GM12865 (cell line): Measurements from ENCODE around the gene PSAP.
"Not testable (repeated sequence)": the region's sequence is repeated elsewhere in the genome, so short reads cannot be mapped to it uniquely, and the experiment has no call there.

Source experiments
- DNase-seq: peaks from one replicate; pipeline ENCODE4 v3.0.0; 2010; ENCODE audit warnings: low read depth
- H3K4me3 ChIP-seq: 2 replicates; pipeline ENCODE4 v1.5.1; 2011; ENCODE audit warnings: mild to moderate bottlenecking, low read depth, low read length, control low read depth
- TF ChIP-seq, protein P1 (sequence below): IDR thresholded peaks from 2 replicates; pipeline ENCODE4 v1.5.1; 2011; ENCODE audit warnings: low read length, control low read depth, low read depth, inconsistent platforms; ENCODE audit not compliant: insufficient read depth; ENCODE audit errors: missing control alignments

PSAP gene

DNA sequence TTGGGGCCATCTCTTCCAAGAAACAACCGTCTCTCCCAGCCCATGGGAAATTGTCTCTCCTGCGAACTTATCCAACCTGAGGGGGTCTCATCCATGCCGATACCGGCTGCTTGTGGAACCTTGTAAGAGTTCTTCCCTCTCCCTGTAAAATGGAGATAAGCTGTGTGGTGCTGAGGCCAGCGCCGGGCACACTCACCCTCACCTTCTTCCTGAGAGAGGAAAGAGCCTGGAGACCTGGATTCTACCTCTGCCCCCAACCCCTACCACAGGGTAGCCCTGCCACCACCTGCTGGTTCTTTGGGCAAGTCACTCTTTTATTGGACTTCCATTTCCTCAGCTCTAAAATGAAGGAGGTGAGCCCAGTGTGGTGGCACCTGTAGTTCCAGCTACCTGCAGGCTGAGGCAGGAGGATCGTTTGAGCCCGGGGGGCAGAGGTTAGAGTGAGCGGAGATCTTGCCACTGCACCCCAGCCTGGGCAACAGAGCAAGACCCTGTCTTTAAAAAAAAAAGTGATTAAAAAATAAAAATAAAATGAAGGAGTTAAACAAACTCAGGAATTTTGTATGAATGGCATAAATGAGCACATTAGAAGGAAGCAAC lies 38.4 kb upstream of the PSAP start:
- TF ChIP-seq, protein P1, sequence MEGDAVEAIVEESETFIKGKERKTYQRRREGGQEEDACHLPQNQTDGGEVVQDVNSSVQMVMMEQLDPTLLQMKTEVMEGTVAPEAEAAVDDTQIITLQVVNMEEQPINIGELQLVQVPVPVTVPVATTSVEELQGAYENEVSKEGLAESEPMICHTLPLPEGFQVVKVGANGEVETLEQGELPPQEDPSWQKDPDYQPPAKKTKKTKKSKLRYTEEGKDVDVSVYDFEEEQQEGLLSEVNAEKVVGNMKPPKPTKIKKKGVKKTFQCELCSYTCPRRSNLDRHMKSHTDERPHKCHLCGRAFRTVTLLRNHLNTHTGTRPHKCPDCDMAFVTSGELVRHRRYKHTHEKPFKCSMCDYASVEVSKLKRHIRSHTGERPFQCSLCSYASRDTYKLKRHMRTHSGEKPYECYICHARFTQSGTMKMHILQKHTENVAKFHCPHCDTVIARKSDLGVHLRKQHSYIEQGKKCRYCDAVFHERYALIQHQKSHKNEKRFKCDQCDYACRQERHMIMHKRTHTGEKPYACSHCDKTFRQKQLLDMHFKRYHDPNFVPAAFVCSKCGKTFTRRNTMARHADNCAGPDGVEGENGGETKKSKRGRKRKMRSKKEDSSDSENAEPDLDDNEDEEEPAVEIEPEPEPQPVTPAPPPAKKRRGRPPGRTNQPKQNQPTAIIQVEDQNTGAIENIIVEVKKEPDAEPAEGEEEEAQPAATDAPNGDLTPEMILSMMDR, result no peak
- peak; percentile 24 for DNase-seq
- H3K4me3 ChIP-seq, result peak overlapping the region; percentile 56

DNA sequence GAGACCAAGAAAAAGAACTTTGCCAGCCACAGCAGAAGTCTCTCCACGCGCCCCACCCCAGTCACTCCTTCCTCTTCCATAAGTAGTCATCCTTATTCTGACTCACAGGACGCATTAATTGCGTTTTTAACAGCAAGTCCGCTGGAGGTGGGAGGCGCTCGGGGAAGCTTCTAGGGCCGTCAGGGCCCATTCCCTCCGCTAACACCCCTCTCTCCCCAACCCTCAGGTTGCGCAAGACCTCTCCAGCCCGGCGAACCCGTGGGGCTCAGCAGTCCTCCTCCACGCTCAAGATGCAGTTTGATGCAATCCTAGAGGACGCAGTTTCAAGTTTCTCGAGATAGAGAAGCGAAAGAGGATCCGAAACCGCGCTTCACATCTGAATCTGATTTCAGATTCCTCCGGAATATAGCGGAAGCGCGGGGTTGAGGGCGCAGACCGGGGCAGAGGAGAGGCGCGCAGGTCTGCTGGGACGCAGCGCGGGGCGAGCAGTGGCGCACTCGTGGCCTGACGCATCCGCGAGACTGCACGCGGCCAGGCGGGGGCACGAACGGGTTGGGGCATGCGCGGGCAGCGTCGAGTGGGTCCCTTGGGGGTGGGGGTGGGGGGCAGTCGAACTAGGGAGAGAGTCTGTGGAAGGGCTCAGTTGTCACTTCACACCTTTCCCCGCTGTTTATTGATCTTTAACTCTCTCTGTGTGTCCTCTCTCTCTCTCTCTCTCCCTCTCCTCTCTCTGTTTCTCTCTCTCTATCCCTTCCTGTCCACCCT lies 37.8 kb upstream of the PSAP start:
- TF ChIP-seq, protein P1, result no peak
- H3K4me3 ChIP-seq, result peak overlapping the region; percentile 56
- DNase-seq, result peak; percentile 95

DNA sequence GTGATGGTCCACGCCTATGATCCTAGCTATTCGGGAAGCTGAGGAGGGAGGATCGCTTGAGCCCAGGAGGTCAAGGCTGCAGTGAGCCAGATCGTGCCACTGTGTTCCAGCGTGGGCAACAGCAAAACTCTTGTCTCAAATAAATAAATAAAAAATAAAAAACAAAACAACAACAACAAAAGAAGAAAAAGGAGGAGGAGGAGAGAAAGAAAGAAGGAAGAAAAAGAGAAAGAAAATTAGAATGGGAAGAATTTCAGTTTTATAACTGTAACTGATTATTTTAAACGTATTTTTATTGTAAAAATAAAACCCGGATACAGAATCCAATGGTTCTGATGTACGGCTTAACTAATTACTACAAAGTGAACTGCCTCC lies 37.2 kb upstream of the PSAP start:
- peak overlapping the region; percentile 56 for H3K4me3 ChIP-seq
- no peak for DNase-seq
- TF ChIP-seq, protein P1, result no peak

DNA sequence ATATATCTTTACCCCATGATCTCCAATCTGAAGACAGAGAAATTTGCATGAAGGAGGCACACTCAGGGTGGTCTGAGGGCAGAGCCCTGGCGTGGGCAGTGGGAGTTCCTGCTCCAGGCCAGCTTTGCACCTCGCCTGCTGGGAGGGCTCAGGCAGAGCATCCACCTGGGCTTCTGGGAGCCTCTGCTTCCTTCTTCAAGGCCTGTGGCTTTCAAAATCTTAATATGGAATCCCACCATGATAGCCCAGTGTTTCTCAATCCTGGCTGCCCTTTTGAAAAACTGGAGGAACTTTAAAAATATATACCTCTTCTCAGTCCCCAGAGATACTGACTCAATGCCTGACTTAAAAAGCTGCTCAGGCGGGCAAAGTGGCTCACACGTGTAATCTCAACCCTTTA lies 36.7 kb upstream of the PSAP start:
- TF ChIP-seq, protein P1, result no peak
- no peak for DNase-seq
- no peak overlapping the region for H3K4me3 ChIP-seq

DNA sequence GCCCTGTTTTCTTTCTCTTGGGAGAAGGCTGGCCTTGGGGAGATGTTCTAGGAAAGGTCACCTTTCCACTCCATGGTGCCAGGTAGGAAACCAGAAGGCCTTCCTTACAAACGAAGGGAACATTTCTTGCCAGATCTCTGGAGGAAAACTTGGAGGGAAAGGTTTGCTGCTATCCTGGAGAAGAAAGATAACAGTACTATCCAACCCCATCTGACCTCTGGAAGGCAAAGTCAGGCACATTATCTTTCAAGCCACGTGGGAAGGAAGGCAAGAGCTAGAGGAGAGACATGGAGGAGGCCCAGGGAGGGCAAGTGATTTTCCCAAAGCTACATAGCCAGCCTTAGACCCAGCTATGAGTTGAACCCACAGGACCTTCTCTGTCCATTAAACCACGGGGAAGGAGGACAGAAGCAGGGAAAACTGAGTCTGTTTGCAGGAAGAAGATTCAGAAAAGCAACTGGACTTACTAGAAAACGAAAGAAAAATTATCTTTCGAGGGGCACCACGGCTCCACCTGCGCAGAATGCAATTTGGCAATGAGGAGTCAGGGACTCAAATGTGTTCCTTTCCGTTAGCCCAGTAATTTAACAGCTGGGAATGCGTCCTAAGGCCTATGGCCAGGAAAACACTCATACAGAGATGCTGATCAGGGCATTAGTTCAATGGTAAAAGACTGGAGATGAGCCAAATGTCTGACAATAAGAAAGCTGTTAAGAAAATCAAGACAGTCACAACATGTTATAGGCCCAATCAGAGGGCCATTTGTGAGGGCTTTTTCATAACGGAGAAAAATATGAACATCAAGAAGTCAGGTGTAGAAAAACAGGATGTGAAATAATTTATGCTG lies 32.0 kb upstream of the PSAP start:
- no peak overlapping the region for H3K4me3 ChIP-seq
- TF ChIP-seq, protein P1, result no peak
- no peak for DNase-seq

DNA sequence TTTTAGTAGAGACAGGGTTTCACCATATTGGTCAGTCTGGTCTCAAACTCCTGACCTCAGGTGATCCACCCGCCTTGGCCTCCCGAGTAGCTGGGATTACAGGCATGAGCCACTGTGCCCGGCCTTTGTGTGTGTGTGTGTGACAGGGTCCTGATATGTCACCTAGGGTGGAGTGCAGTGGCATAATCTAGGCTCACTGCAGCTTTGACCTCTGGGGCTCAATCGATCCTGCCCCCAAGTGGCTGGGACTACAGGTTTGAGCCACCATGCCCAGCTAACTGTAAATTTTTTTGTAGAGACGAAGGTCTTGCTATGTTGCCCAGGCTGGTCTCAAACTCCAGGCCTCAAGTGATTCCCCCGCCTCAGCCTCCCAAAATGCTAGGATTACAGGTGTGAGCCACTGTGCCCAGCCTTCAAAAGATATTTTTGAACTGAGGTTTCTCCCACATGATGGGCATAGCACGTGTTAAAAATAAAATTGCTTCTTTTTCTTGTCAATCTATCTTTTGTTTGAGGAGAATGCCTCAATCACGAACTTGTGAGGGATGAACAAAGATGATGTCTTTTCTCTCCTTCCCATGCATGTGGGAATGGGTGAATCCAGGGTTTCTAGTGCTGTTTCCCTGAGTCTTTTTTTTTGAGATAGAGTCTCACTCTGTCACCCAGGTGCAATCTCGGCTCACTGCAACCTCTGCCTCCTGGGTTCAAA lies 30.8 kb upstream of the PSAP start:
- TF ChIP-seq, protein P1, result no peak
- no peak overlapping the region for H3K4me3 ChIP-seq
- no peak for DNase-seq

GRCh38 chr10:71881307-71881624 lies 30.2 kb upstream of the PSAP start:
- not testable (repeated sequence) for H3K4me3 ChIP-seq, DNase-seq
